GM12874 (cell line): ENCODE results near the gene NEUROG2.

Experiments
- CTCF ChIP-seq: IDR thresholded peaks from 2 replicates; pipeline ENCODE4 v1.5.1; 2011; ENCODE audit warnings: low read depth, mild to moderate bottlenecking, control low read depth, low read length, moderate library complexity; ENCODE audit not compliant: insufficient read depth

The NEUROG2 gene

GRCh38 chr4:112552668-112553067, 36.7 kb upstream of the NEUROG2 start:
- TF ChIP-seq CTCF: no peak

GRCh38 chr4:112550728-112551127, 34.7 kb upstream of the NEUROG2 start:
- no peak for TF ChIP-seq CTCF

- no peak for TF ChIP-seq CTCF
These were observed 30.5 kb upstream of the NEUROG2 start for GRCh38 chr4:112546476-112546875.

- TF ChIP-seq CTCF: no peak
These were observed 29.4 kb upstream of the NEUROG2 start for GRCh38 chr4:112545346-112545745.

- no peak for TF ChIP-seq CTCF
These were observed 24.7 kb upstream of the NEUROG2 start for GRCh38 chr4:112540695-112541094.

- no peak for TF ChIP-seq CTCF
These were observed 20.1 kb upstream of the NEUROG2 start for GRCh38 chr4:112536123-112536522.

GRCh38 chr4:112532267-112532666, 16.3 kb upstream of the NEUROG2 start:
- no peak for TF ChIP-seq CTCF

- no peak for TF ChIP-seq CTCF
These were observed 15.2 kb upstream of the NEUROG2 start for GRCh38 chr4:112531146-112531545.
